Measurements from ENCODE around the gene XYLT1.

XYLT1 gene

DNA sequence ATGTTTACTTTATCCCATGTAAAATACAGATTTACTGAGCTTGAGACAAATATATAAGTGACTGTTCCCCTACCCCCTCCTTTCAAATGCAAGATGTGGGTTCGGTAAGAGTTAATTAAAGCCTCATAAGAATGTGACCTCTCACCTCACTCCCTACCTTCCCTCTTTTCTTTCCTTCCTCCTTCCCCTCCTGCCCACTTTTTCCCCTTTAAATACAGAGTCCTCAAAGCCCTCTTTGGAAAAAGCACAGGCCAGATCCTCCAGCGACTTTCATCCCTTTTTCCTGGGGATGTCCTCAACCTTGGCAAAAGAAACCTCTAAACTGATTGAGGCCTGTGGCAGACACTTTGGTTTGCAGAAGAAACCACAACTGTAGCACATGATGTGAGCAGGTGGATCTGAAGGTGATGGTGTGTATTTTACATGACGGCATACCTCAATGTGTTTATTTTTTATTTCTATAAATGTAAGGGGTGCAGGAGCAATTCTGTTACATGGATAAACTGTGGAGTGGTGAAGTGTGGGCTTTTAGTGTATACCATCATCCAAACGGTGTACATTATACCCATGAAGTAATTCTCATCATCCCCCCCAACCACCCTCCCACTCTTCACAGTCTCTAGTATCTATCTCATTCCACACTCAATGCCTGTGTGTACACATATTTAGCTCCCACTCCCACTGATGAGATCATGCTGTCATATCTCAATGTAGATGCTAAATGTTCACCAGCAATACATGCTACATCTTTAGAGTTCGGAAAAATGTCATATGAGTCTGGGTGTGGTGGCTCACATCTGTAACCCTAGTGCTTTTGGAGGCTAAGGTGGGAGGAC is 77.7 kb downstream of the XYLT1 start:
- DNase-seq, result no peak

DNA sequence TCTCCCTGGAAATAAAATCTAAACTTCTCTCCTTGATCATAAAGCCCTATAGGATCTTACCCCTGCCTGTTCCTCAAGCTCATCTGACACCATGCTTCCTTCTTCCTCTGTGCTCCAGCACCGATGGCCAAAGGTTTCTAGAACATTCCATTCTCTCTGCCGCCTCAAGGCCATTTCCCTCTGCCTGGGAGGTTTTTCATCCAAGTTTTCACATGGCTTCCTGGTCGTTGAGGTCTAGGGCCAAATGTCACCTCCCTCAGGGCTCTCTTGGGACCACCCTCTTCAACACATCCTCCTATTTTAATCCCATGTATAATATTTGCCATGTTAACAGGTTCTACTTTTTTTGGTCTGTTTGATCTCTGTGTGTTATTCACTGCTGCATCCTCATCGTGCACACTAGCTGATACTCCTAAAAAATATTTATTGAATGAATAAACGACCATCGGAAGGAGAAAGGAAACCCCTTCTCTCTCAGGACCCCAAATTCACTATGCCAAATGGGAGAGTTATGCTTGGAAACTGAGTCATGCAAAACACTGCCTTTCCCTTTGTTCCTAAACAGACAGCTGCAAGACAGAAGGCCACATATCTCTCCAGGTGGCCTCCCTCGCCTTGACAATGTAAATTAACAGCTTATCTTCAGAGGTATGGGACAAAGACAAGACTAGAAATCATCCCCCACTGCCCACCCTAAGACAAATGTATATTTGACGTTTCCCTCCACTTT is 78.5 kb downstream of the XYLT1 start:
- DNase-seq, result peak in 1 of 2 experiments; percentile 5

DNA sequence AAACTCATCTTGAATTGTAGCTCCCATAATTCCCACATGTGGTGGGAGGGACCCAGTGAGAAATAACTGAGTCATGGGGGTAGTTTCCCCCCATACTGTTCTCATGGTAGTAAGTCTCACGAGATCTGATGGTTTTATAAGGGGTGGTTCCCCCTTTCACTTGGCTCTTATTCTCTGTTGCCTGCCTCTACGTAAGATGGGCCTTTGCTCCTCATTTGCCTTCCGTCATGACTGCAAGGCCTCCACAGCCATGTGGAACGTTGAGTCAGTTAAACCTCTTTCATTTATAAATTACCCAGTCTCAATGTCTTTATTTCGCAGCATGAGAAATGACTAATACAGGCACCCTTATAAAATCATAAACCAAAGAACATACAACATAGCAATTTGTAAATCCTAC is 79.0 kb downstream of the XYLT1 start:
- DNase-seq, result no peak

DNA sequence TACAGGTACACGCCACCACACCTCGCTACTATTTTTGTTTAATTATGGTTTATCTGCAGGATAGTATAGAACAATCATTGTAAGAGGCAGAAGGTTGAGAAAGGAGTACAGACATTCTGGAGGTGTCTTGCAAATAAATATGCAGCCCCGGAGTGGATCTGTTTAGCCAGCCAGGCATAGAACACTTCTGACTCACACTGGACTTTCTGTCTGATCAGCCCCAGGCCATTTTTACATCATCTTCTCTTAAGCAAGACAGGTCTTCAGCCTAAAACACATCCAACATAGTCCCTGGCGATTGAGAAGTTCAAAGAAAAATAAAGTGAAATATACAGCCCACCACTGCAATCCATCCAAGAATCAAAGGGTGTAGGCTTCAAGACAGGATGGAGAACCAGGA is 81.4 kb downstream of the XYLT1 start:
- DNase-seq, result no peak

DNA sequence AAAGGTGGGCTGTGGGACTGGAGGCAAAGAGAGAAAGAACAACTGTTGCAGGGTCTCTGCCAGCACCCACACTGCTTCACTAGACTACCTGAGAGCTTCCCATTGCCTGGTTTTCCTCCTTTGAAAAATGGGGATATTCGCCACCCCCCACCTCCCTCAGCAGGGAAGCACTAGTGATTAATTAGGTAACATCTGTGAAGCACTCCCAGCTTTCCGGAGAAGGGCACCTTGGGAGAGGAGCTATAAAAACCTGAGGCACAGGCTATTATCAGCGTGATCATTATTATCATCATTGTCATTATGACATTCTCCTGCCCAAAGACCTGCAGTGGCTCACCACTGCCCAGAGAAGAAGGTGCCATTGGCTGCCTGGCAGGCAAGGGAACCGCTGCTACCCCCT is 83.5 kb downstream of the XYLT1 start:
- peak; percentile 66 to 84 for DNase-seq

DNA sequence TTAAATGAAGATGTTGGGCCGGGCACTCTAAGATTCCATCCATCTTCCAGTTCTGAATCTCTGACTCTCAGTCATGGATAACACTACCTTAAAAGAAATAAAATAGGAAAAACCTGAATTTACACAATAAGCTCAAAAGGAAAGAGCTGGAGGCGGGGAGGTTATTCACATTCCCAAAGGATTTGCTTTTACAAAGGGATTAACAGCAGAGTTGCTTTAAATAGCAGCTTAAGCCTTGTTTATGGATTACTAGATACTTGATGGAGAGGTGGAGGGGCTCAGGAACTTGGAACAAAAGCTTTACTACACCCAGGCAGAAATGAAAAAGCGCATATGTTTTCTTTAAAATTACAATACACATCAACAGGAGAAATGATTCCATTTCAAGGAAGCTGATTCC is 84.5 kb downstream of the XYLT1 start:
- DNase-seq, result peak; percentile 66 to 84

DNA sequence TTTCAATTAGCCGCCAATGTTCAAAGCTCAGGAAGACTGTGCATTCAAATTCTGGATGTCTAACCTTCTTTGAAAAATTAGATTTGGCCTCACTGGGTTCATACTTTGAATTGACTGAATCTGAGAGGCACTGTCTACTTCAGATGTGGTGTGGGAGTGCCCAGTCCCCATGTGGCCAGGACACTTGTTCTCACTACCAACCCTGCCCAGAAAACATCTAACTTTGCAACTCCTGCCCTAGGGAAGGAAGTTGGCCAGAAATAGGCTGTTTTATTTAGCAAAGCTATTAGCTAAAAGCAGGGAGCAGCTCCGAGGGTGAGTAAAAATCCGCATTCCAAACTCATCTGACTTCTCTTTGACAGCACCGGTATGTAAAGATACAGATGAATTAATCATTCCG is 86.3 kb downstream of the XYLT1 start:
- DNase-seq, result no peak

DNA sequence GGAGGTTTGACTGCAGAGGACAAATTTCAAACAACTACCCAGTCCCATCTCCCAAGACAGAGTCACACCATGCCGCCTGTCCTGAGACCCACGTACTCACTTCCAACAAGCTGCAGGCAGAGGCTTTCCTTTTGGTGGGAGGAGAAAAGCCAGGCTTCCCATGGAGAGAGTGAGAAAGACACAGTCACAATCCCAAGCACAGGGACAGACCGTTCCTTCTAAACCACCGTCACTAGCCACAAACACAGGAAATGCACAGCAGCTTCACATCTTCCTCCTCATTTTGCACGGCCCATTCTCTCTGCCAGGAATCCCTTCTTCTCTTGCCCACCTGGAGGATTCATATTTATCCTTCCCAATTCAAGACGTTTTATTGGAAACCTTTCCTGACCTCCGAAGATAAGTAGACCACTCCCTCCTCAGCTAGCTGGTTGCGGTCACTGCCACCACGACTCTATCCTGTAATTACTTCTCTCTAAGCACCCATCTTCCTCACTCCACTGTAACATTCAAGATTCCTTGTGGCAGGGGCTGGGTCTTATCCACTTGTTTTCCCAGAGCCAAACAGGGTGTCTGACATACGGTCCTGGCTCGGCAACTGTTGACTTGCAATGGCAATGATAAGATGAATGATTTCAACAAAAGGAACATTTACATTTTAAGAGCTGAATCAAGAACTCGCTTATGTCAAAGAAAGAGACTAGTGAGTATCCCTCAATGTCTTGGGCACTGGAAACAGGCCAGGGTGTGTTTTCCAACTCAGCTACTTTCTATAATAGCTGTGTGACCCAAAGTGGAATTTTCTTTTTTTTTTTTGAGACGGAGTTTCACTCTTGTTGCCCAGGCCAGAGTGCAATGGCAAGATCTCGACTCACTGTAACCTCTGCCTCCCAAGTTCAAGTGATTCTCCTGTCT is 87.6 kb downstream of the XYLT1 start:
- no peak for DNase-seq

DNA sequence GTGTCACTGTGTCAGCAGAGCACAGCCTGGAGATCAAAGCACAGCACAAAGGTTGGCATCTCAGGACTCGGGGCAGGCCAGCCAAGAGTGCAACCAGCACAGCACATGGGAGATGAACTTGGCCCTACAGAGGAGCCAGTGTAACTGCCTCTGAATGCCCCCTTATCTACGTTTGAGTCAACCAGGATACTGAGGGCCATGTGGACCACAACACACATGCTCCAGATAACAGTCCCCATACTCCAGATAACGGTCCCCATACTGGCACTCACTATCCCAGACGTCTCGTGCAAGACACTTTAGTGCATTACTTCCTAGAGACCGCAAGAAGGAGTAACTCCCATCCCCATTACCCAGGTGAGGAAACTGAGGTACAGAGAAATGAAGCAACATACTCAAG is 88.2 kb downstream of the XYLT1 start:
- DNase-seq, result no peak

DNA sequence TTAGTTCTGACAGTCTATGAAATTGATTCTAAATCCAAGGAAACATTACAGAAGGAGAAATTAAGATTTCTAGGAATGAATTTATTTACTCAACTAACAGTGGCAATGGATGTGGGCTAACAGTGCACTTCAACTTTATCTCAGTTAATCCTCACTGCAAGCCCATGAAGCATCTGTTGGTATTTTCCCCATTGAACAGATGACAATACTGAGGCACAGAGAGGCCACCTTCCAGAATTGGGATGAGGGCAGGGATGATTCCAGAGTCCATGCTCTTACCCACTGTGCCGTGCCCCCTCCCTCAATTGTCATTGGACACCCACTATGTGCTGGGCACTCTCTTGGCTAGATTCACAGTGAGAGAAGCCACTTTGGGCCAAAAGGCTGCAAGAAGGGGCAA is 89.0 kb downstream of the XYLT1 start:
- peak in 1 of 2 experiments; percentile 3 for DNase-seq

DNA sequence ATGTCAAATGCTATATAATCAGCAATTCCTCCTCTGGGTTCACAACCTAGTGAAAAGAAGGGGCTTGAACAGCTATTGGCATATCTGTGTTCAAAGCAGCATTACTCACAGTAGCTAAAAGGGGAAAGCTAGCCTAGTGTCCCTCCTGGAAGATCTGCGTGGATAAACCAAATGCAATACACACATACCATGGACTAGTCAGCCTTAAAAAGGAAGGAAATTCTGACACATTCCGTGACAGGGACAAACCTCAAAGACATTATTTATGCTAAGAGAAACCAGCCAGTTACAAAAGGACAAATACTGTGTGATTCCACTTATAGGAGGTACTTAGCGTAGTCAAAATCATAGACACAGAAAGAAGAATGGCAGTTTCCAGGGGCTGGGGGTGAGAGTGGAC is 90.1 kb downstream of the XYLT1 start:
- no peak for DNase-seq

DNA sequence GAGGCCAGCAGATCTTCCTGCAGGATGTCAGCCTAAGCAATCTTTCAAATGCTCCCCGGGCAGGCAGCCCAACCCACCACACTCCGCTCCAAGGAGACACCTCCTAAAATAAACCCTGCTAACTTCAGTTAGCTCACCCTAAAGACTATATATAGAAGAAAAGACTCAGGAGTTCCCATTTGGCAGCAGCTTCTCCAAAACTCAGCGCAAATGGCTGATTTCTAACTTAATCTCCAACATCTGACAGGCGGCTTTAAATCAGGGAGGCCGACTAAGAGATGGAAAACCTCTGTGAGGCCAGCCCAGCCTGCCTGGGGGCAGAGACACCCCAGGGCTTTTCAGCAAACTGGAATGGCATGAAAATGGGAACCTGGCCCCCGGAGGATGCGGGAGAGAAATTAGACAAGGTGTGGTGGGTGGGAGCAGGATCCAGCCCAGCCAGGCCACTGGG is 91.6 kb downstream of the XYLT1 start:
- DNase-seq, result no peak

DNA sequence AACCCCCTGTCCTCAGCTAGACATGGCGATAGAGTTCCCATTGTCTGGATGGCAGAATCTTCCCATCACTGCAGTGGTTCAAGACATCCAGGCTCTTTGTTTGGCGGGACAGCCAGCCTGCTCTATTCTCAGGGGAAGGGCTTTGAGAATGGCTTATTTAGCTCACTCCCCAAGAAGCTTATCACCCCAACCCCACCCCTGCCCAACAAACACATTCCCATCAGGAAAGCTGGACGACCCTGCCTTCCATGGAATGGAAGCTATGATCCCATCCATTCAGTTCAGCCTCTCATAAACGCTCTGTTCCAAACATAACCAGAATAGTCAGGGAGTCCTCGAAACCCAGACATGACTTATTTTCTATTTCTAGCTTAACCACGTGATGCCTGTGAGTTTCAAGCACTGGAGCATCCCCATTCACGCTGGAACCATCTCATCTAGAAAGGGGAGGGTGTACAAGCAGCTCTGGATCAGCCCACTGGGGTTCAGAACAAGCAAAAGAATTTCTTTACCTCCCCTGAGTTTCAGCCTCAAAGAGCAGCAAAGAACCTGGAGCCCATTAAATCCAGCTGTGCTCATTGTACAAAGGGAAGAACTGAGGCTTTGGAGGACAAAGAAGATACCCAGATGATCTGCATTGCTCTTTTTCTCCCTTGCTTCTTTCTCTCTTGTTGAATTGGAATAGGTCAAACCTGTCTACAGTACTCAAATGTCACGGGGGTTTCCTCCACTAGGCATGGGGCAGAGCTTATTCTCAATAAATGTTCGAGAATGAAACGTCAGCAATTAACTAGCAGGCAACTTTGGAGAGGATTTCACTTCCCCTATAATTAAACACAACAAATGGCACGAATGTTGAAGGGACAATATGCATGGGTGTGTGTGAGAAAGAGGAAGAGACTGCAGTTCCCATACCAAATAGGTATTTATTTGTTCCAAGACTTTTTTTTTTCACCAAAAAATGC is 93.1 kb downstream of the XYLT1 start:
- no peak for DNase-seq

DNA sequence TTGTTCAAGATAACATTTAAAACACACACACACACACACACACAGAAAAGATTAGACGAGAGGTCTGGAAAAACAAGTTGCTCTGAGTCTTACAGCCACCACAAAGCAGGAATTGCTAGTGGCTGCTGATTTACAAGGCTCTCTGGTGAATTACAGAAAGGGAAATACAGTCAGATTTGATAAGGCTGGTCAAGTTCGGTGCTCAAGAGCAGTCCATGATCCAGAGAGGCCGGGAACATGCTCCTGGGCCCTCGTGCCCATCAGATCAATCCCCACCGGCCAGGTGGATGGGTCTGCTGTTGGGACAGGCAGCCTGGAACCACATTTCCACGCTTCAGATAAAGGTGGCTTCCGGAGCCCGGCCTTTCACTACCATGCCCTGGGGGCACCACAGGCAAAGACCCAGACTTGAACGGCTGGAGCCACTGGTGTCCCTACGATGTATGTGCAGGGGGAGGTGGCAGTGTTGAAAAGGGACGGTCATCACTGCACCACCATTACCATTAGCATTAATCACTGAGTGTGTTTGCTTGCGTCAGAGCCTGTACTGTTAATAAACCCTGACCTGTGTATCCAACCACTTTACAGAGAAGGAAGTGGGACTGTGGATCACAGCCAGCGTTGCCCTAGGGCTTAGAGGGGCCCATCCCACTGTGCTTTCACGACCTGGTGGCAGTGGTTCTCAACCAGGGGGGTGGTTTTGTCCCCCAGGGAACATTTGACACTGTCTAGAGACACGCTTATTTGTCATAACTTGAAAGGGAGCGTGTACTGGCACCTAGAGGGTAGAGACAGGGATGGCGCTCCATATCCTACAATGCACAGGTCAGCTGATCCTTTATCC is 95.1 kb downstream of the XYLT1 start:
- DNase-seq, result no peak

DNA sequence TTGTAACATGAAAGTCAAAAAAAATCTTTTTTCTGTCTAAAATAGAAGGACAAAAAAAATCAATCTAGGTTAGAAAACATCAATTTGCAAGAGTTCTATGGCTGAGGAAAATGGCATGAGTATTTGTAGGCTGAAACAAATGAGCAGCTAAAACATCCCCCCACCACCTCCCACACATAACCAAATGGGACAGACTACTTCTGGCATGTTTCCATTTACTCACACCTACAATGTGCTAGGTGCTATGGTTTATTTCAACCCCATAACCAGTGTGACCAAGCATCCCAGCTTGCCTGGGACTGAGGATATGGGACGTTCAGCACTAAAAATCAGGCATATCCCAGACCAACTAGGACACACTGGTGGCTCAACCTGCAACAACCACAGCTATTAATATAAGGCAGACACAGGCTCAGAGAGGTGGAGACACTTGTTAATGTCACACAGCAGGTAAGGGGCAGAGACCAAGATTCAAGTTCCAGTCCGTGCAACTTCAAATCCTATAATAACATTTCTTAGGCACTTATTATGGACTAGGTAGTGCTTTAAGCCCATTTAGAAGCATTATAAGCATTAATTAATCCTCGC is 96.0 kb downstream of the XYLT1 start:
- no peak for DNase-seq

DNA sequence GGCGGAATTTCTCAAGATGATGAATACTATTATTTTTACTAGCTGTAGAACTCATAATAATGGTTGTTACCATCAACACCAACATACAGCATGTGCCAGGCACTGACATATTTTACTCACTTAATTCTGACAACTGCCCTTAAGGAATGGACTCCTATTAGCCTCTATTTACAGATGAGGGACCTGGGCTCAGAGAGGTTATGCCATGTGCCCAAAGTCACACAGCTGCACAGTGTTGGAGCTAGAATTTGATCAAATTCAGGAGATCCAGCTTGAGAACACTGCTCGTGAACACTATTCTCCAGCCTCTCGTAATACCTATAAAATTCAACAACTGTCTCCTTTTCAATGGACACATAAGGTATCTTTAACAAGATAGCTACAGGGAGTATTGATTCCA is 97.2 kb downstream of the XYLT1 start:
- DNase-seq, result no peak

DNA sequence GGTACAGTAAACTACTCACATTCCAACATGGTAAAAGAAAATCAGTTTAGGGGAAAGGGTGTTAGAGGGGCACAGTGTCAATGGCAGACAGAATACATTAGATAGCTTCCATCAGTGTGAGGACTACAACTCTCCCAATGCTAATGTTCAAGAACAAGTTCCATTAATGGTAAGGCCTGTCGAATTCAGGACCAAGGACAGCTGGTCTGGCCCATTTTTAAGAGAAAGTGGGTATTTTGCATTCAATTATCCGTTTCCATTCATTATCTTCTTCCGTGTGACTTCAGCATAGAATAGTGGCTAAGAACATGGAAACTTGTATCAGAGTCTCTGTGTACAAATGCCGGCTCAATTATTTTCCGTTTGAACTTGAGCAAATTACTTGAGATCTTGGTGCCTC is 98.4 kb downstream of the XYLT1 start:
- no peak for DNase-seq

DNA sequence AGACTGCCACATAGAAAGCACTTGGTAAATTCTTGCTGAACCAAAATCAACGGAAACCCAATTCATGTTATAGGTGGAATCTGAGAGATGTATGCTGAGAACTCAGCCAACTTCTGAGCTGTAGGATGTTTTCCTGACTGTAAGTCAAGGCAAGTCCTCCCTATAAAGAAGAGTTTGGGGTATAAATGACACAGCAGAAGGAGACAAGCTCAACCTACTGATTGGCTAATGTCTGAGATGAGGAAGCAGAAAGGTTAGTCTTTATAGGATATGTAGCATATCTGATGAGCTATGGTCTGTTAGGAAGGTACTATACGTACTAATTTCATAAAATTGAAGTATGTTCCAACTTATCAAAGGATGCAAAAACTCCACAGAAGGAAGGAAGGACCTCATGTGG is 99.5 kb downstream of the XYLT1 start:
- DNase-seq, result no peak

DNA sequence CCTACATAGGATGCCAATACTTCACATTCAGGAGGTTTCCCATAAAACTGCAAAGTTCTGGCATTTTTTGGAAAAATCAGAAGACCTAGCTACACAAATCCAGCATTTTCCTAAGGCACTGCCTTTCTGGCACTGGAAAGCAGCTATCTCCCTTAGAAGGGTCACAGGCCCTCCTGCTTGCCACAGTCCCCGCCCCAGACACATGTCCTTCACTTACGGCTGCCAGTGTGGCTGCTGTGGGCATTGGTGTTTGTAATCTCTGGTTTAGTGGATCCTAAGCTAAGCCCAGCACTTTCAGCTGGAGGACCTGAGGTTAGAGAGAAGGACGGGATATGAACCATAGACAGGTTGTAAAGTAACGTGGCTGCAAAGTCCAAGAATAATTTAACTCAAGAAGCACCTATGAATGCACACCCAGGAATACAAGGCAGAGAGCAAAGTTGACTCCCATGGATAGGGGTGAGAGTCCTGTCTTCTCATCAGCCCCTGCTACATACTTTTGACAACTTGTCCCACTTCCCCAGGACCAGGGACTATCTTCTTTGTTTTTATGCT is 100.0 kb downstream of the XYLT1 start:
- DNase-seq, result peak in 1 of 2 experiments; percentile 14

DNA sequence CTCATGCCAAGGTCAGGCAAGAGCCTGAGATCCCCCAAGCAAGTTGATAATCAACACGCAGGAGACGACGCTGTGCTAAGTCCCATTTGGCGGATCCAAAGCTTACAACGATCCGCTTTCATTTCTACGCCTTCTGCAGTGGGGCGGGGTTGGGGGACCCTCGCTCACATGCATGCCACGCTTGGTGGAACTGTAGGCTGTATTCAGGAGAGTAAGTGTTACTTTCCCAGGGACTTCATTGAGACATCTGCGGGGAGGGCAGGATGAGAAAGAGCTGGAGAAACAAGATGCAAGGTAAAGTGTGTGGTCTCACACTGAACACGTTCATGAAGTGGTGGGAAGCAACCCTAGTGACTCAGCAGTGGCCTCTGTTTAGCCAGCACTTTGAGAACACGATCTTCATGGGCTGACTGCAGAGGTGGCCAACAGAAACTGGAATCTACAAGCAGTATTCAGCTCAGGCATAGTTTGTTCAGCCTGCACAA is 100.5 kb downstream of the XYLT1 start:
- no peak for DNase-seq
